GM21576 (cell line): ENCODE measurements around the gene NHEJ1.

Experiments used
- ATAC-seq: cut with Tn5 transposase; IDR thresholded peaks from one replicate; pipeline ENCODE4 v1.9.1; 2021; ENCODE audit warnings: mild to moderate bottlenecking, moderate library complexity; ENCODE audit not compliant: unreplicated experiment

Gene NHEJ1

DNA sequence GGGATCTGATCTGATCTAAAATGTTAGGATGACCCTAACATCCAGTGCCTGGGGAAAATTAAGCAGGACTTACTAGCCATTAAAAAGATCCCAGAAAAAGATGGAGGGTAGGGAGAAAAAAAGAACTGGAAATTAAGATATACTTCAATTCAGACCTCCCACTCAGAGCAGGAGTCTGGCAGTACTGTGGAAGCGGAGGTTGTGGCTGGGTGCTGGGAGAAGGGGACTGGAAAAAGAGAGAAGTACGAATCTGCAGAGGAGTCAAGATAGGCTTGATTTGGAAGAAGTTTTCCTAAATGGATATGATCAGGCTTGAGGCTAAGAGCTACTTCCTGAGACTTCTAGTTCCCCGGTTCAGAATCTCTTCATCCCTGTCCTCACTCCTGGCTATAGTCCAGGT lies 66.4 kb downstream of the NHEJ1 start:
- ATAC-seq, result no peak

DNA sequence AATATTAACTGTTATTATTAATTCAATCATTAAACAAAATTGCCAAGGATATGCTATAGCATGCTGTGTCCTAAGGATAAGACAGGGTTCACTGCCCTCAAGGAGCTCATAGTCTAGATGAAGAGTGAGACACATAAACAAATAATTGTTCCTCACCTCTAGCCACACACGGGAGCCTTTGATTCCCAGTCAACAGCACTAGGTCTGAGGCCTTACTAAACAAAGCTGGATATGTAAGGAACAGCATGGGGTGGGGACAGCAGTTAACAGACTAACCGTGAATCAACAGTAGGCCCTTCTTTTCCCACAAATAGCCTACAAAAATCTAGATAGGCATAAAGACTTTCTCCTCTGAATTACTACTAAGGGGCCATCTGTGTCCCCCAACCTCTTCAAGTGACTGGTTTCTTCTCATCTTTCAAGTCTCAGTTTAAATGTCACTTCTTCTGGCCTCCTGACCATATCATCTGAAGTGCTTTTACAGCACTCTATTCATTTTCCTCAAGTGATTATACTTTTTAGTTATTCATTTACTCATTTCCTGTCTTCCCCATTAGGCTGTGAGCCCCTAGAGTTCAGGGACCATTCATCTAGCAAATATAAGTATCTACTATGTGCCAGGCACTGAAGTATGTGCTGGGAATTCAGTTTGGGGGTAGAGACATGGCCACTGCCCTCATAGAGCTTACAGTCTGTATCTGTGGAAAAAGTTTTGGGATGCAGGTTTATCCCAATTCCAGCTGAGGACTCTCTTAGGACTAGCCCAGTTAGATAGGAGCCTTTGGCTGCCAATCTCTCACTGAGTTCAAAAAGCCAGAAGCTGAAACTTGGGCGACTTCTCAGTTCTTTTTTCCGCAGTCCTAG lies 69.9 kb downstream of the NHEJ1 start:
- ATAC-seq, result no peak

DNA sequence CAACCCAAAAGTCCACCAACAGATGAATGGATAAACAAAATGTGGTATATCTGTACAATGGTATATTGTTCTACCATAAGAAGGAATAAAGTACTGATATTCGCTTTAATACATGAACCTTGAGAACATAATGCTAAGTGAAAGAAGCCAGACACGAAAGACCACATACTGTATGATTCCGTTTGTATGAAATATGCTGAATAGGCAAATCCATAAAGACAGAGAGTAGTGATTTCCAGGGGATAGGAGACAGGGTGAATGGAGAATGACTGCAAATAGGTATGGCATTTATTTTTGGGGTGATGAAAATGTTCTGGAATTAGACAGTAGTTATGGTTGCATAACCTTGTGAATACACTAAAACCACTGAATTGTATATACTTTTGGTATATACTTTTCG lies 71.3 kb downstream of the NHEJ1 start:
- ATAC-seq, result no peak

DNA sequence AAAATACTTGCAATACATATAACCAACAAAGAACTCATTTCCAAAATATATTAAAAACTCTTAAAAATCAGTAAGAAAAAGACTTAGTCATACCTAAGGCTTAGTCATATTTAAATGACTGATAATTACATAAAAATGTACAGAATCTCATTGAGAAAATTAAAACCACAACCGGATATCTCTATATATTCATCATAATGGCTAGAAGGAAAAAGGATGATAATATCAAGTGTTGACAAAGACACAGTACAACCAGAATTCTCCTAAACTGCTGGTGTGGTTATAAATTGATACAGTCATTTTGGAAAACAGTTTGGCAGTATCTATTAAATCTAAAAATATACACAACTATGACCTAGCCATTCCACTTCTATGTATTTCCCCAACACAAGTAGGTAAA lies 72.8 kb downstream of the NHEJ1 start:
- no peak for ATAC-seq

DNA sequence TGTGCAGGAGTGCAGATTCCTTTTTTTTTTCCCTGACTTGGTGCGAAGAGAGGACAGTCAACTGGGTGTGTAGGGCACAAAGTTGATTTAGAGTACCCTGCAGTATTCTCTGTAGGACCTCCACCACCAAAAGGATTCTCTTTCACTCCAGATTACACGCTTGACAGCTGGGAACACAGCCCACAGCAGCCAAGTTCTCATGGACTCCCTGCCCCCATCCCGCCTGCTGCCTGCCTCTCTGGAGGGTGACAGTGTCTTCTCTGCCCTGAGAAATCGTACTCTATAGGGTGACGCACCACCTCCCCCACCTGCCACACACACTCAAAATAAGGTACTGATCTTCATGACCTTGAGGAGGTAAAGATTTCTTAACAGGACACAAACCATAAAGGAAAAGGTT lies 73.3 kb downstream of the NHEJ1 start:
- no peak for ATAC-seq

DNA sequence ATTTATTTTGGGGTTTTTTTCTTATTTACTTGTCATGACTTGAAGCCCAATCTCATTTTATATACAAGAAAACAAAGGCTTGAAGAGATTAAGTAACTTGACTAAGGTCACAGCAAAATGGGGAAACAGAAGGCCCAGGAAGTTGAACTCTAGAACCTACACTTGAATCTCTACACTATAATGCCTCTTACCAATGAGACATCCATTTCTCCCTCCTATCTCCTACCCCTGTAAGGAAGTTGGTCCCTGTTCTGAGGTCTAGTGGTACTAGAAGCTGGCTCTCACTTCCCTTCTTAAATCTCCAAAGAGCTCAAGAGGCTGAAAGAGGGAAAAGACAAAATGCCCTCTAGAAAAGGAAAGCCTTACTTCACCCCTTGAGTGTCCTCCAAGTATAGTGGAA lies 74.4 kb downstream of the NHEJ1 start:
- ATAC-seq, result no peak

DNA sequence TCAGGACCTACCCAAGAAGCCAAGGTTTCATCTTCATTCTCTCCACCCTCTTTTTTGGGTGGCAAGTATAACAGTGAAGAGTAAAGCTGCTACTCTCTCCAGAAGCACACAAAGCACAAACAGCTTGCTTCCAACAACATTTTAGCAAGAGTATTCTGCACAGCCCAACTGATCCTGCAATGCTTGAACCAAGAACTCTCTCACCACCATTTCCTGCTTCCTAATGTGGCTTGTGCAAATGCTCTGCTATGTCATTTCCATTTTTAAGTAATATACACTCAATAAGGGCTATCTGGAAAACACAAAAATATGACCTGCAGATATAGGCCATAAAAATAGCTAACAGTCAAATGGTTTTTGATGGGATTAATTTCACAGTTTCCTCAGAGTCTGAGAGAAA lies 75.8 kb downstream of the NHEJ1 start:
- no peak for ATAC-seq

DNA sequence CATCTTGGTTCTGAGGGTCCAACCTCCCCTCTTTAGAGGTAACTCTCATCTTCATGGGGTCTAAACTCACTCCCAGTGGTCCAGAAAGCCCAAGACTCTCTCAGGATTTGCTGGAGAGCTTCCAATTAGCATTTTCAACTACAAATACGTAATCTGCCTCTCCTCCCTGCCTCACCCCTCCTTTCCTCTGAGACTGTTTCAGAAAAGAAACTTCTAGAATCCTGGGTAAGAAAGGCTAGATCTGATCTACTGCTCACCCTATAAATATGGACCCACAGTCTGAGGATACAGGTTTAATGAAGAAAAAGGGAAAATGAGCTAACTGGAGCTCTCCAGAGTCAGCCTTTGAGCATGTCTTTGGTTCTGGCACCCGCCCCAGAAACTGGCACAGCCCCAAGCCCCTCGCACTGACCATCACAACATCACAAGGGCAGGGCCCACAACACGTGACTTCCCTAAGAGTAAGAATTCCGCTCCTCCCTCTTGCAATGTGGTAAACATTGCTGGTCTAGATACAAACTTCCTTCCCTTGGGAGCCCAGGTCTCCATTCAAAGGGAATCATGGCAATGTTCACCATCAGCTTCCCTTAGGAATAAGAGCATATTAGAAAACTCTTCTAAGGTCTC lies 78.2 kb downstream of the NHEJ1 start:
- ATAC-seq, result no peak

DNA sequence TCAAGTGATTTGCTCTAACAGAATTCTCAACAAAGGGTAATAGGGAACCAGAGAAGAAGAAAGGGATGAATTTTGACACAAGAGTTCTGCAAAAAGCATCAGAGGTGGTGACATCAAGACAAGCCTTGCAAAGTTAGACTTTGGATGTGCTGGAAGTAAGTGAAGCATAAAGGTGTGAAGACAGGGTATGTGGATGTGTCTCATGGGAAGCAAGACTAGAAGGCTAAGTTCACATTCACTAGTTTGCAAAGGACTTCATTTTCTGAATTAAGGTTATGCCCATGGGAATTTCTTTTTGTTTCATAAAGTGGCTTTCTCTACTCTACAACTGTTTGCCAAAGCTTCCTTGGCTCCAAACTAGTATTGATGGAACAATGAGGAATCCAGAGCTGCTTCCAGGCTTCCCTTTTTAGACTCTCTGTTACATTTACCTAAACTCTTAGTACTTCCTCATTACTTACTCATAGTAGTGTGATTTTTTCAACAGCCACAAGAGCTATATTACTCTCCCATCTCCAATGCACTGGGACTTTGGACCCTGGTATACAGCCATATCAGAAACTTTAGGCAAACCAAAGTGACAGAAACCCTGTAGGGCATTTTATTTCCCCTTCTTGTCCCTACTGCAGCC lies 78.8 kb downstream of the NHEJ1 start:
- no peak for ATAC-seq

DNA sequence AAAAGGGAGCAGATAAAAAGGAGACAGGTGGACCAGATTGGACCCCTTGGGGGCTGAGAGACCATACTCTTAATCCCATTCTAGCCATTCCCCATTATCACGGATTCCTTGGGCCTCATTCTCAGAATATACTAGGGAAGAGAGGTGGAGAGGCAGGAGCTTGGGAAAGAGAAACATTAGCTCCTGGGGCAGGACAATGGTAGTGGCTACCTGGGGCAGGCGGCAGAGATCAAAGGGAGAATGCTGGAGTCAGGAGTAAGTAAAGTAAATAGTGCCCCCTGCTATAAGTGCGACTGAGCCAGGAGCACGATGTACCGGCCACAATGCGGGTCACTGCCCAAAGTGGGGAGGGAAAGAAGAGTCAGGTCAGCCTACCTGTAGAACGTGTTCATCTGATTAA lies 79.5 kb downstream of the NHEJ1 start:
- ATAC-seq, result no peak

DNA sequence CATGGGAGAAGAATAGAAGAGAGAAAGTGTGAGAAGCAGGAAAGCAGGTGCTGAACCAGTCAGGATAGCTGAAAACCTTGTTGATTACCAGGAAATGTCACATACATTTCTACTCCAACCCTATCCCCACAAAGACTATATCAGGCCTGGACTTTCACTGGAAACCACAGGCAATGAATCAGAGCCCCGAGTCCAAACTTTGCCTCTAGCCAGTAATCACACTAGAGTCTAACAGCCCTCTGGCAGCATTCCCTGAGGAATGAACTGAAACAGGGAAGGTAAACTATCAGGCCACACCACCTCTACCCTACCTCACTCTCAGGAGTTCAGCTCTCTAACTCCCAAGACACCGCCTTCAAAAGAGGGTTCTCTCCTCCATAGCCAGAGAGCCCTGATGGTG lies 81.2 kb downstream of the NHEJ1 start:
- no peak for ATAC-seq

DNA sequence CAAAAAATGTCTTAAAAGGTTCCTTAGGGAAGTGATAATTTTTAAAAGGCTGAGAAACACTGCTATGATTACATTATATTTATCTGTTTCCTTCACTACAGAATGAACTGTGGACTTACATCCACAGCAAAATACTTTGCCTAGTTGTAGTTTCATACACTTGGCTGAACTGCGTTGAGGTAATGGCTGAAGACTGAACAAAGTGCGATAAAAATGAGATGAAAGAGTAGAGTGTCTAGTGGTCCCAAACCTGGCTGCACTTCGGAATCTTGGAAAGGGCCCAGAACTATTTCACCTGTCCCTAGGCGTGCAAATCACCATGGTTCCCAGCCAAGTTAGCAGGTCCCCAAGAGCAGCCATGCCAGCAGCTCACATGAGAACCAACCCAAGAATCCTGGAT lies 81.7 kb downstream of the NHEJ1 start:
- no peak for ATAC-seq

DNA sequence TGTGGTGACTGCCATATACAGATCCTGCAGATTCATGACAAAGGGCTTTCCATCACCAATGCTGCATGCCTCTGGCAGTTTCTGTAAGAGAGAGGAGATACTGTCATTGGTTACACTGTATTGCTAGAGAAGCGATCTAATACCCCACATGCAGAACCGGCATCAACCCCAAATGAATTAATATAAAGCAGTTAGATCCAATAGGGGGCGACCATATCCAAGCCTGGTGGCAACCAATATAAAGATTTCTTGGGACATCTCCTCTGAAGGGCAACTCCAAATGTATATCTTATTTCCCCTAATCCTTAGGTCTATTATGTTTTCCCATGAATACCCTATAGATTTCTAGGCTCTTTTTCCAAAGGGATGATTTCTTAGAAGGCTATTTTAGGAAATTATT lies 82.5 kb downstream of the NHEJ1 start:
- ATAC-seq, result no peak

DNA sequence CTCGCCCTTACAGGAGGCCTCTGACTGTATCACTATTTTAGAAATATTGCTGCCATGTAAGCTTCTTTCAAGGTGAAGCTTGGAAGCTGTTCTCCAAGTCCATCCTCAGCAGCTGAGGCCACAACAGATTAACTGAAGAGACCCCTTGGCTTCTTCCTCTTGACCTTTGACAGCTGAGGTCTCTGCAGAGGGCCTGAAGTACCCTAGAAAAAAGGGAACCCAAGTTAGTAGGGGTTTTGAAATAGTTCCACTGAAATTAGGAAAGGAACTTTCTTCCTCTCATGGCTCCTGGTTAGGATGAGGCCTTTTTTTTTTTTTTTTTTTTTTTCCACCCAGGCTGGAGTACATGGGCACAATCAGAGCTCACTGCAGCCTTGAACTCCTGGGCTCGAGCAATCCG lies 84.4 kb downstream of the NHEJ1 start:
- ATAC-seq, result no peak

DNA sequence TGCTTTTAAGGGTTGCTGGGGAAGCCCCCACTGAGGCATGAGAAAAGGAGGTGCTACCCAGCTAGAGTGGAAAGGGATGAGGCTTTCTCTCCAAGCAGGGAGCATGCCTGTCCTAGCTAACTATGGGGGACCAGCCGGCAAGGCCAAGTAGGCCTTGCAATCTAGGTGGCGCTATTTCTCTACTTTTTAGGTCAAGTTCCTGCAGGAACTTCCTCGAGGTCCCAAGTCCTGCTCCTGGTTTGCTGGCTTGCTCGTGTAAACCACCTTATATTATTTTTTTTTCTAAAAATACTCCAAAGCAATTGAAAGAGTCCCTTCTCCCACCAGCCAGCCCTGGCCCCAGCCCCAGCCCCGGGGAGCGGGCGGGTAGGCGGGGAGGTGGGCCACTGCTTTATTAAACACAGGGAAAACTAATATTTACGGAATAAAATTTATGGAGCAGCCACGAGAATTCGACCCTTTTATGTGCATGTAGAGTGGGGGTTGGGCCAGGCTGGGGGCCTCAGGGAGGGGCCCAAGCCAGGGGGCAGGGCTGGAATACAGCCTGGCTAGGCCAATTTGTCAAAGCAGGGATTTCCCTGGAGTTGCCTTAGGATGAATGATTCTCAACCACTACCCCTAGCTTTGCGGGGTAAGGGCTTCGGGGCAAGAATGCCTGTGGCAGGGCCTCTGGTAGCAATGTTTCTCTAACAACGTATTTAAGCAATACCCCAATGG lies 87.0 kb downstream of the NHEJ1 start:
- ATAC-seq, result no peak

DNA sequence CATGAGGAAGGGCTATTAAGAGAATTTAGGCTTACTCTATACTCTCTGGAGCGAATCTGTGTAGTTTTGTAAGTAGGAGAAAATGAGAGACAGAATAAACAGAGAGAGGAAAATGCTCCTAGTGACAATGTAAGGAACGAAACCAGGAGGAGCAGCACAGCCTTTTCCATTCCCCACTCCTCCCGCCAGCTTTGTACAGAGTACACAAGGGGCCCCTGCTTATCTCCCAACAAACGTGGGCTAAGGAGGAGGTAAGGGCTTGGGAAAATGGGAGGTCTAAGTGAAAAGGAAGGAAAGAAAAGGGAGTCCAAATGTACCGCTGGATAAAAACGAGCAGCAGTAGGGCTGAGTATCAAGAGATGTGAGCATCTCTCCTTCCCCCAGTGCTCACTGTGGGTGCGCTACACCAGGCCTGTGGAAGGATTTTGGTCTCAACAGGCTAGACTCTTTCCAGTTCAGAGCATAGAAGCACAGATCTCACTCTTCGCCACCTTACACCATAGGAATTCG lies 87.8 kb downstream of the NHEJ1 start:
- ATAC-seq, result no peak

DNA sequence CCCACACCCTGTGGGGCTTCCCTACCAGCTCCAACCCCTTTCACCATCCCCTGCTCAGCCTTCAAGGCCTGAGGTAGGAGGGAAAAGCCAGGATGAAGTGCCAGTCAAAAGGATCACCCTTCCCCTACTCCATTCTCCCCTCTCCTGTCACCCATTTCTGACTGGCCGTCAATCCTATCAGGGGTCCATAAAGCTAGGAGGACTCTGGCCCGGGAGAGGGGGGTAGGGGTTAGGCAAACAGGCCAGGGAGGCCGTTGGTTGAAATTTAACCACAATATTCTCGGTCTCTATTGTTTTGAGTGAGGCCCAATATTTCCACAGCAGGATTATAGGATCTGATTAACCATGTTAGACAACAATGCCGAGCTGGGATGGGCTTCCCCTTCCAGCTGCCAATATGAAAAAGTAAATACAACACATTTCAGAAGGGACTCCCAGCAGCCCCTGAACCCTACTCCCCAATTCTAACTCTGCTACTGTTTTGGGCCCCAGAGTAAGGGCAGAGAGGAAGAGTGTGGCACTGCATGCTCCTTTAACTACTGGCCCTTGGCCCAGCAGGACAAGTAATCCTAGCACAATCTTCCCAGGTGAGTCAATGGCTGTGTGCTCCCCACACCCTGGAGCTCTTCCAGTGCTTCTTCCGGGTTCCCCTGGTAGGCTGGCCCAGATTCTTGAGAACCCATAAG lies 89.3 kb downstream of the NHEJ1 start:
- ATAC-seq, result no peak

DNA sequence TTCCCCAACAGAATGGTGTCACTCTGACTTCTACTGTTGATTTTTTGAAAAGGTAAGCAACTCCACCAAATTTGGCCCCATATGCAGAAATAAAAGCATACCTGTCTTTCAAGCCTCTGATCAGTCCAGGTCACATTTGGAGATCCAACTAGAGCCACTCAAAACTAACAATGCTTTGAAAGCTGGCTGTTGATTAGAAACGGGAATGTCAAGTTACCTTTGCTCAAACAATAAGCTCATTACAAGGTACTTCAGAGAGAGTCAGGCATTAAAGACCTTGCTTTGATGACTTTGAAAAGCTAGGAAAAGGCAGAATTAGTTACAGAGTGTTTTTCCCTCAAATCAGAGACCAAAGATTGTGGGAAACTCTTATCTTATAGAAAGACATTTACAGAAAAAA lies 95.1 kb downstream of the NHEJ1 start:
- no peak for ATAC-seq

DNA sequence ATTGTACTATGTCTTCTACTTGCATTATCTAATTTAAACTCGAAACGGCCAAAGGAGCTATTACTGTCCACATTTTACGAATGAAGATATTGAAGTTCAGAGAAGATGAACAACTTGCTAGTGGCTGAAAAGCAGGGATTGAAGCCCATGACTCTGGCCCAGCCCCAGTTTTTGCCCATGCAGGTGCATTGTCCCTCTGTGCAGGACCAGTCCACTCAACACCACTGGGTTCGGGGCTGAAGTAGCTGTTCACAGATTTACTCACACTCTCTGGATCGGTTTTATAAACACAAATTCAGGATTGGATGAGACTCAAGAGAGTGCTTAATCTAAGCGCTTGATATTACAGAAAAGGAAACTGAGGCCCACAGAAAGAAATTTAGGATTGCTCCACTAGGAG lies 98.5 kb downstream of the NHEJ1 start:
- no peak for ATAC-seq

DNA sequence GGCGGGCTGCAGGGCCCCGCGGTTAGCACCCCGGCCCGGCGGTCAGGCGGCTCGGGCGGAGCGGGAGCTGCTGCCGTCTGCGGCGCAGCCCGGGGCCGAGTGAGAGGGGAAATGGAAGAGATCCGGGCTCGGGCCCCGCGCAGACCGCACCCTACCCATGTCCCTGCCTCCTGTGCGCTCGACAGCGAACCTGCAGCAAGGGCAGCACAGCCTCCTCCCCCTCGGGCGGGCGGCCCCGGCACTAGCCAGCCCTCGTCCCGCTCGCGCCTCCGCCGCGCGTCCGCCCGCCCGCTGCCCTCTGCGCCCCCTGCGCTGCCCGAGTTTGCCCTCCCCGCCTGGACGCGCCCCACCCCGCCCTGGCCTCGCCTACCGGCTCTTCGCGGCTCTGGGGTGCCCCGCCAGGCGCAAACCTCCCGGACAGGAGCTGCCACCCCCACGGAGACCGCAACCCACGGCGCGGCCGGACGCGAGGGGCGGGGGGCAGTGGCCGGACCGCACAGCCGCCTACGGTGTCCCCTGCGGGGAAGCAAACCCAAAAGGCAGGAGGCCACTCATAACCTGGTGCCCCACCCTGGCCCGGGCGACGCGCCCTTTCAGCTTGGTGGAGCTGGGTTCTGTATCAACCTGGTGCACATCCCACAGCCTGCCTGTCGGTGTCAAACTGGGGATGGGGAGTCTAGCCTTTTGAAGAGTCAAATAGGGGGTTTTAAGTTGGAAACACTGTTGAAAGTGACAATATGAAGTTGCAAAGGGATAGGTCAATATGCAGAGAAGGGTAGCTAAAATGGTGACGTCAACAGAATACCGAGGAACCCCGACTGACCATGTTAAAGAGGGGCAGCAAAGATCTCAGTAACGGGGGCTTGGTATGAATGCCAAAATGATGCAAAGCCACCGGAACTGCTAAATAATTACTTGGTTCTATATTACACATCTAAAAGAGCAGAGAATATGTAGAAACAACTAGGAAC lies 99.5 kb downstream of the NHEJ1 start, which contains the start of gene IHH:
IHH (minus strand) TSS at position 101 of the 971 bp plus-strand sequence. CDS start 454 bp downstream, outside the sequence.
- no peak for ATAC-seq
